Measurements from ENCODE around the gene RPN2. TPM values are rescaled to one million over a fixed set of nuclear protein-coding genes. Genes with fewer than 3 reads are reported as not detected.

RPN2 gene
- total RNA-seq, 1 donor from 2014 or later = 119 TPM

Other genes with a start within 250 kb of the RPN2 start
- gene SAMHD1, start 227.6 kb upstream of the RPN2 start, total RNA-seq = 57.0 TPM
- gene RBL1, start 83.3 kb upstream of the RPN2 start, total RNA-seq = 12.9 TPM
- 10.5 TPM for gene MROH8, start 218 bp downstream of the RPN2 start, total RNA-seq
- not detected for gene GHRH, start 82.5 kb downstream of the RPN2 start, total RNA-seq
- gene MANBAL, start 110.3 kb downstream of the RPN2 start, total RNA-seq = 23.3 TPM
- gene SRC, start 166.8 kb downstream of the RPN2 start, total RNA-seq = 54.3 TPM